ENCODE results near the gene DUSP9.

DUSP9 gene

DNA sequence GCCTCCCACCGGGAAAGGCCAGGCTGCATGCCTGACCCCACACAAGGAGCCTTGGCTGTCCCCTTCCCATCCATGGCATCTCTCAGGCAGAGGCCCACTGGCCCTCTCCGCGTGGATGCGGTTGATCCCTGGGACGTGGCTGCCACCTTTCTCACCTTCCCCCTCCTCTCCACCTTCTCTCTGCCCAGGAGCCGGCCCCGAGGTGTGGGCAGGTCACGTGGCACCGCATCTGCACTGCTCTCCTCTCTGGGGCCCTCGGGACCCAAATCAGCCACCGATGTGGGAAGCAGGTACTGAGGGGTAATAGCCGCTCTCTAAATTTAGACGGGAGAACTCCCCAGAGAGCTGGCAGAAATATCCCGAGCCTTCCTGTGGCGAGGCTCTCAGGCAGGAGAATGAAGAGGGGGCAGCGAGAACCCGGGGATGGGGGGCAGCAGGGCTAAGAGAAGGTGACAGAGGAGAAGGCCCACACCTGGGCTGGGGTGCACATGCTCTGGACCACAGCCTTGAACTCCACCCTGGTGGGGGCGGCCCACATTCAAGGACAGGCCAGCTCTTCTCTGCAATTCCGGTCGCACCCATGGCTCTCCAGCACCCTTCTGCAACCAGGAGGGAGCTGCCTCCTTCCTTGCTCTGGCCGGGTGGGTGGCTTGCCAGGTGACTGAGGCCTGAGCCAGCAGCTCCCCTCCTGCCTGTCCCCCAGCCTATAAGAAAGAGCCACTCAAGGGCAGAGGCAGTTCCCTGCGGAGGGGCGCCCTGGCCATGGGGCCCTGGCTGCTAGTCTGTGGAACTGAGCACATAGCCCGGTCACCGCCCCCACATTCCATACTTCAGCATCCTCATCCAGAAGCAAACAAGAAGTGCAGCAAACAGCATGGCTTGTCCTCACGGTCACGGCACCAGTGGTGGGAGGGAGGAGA, 9.6 kb upstream of the DUSP9 start:
- no peak for DNase-seq (ENCODE audit: low read depth)

DNA sequence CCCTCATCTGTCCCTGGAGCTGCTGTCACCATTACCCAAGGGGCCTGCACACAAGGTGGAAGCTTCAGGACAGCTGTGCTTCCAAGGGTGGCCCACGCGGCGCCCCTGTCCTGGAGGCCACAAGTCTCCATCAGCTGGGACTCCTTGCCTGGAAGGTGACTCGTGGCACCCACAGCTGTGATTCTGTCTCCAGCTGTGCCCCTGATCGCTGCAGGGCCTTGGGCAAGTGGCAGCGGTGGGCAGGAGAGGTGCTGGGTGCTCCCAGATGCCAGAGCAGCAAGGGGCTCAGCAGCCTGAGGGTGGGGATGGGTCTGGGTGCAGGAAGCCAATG, 9.0 kb upstream of the DUSP9 start:
- no peak for DNase-seq (ENCODE audit: low read depth)

DNA sequence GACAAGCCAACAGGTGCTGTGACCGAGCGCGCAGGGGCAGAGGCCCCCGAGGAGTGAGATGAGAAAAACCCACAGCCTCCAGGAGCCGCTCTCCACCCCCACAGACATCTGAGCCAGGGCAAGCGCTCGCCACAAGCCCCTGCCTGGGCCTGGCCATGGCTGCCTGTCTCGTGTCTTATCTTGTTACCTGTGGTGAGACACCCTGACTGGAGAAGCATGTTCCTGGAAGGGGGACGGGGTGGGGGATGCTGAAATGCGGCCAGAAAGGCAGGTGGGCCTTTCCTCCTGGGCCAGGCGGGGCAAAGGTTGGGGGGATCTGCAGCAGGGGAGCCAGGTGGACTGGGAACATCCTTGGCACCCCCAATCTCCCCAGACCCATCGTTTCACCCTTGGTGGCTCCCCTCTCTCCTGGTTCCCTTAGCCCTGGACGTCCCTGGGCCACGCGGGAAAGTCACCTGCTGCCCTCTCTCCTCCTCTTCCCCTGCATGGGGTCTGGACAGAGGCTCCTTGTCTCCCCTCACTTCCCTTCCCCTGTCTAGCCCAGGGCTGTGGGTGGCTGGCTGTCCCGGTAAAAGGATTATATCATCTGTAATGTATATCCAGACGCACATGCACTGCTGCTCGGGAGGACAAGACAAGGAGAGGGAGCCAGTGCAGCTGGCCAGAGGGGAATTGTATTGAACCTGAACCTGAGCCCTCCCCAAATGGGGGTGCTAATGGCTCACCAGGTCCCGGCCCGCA, 8.4 kb upstream of the DUSP9 start:
- DNase-seq (ENCODE audit: low read depth): no peak

DNA sequence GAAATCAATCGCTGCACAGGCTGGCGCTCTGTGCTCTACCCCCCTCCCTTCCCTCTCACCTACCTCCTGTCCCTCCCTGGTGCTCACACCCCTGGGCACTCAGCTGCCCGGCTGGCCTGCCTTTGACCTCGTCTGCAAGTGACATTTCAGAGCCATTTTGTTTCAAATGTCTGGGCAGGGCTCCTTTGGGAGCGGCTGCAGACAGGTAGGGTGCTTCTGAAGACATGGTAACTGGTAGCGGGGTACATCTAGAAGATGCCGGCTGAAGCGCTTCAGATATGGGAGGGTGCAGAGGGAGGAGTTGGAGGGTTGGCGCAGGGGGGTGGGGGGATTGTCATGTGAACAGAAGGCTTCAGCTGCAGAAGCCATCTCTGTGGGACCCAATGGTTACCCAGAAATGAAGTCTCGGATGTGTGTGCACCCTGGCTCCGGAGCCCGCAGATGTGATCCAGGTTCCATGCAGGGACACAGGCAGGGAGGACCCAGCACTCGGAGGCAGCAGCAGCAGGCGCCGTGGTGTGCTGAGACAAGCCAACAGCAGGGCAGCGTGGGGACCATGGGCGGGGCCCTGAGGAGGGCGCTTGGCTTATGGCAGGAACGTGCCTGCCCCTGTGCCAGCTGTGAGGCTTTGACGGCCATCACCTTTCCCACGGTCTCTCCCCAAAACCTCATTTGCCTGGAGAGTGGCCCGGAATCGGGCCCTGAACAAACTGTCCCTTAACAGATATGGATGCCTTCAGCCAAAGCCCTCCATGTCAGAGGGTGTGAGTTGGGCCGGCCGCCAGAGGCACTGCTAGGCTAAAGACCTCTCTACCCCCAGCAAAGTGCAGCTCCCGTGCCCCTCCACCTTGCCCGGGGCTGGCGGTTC, 7.6 kb upstream of the DUSP9 start:
- DNase-seq (ENCODE audit: low read depth): no peak

DNA sequence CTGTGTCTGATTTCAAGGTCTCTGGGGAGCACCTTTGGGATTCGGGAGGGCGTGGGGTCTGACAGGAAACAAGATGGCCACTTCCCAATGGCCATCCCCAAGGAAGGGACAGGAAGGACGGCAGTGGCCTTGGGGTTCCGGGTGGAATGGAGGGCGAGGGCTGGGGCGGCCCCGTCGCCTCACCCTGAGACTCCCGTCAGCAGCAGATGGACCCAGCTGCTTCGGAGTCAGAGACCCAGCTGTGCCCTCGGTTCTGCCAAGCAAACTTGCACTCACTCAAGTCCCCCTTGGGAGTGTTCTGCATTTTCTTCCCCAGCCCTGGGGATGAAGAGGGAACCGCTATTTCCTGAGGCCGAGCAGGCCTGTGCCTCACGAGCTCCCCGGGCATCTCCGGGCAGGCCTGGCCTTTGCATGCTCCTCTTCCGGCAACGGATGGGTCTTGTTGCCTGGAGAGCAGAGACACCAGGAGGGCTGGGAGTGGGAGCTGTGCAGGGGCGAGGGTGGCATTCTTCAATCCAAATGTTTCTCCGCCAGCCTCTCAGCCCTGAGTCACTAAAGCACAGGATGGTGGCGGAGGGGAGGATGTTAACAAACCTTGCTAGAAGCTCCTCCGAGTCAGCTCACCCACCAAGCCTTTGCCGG, 6.8 kb upstream of the DUSP9 start:
- DNase-seq (ENCODE audit: low read depth): no peak

DNA sequence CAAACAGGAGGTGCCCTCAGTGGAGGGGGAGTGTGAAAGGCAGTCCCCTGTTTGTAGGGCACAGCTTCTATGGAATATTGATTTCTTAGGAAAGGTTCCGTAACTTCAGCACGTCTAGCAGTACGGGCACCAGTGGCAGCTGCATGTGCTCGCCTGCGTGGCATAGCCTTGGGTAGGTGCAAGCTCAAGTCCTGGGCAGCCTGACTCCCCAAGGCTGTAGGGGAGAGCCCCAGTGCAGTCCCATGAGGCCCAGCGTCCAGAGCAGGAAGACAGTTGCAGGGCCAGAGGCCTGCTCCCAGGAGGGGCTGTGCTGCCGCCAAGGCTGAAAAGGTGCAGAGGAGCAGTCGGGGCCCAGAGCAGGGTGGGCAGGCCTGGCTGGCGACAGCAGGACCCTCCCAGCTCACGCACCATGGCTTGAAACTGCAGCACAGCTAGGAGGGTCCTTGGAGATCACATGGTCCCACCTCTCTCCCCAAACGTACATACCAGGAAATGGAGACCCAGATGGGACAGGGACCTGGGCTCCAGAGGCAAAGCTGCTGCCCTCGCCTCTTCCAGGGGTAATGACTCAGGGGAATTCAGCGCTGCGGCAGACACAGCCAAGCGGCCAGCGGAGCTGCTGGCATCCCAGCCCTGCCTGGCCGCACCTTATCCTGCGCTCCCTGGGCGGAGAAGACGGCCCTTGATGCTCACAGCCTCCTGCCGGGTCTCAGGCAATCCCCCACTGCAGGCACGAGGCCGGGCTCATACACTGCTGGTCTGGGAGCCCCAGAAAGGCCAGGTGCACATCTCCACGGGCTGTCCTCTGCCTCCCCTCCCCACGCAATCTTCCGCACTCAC, 6.0 kb upstream of the DUSP9 start:
- no peak for DNase-seq (ENCODE audit: low read depth)

DNA sequence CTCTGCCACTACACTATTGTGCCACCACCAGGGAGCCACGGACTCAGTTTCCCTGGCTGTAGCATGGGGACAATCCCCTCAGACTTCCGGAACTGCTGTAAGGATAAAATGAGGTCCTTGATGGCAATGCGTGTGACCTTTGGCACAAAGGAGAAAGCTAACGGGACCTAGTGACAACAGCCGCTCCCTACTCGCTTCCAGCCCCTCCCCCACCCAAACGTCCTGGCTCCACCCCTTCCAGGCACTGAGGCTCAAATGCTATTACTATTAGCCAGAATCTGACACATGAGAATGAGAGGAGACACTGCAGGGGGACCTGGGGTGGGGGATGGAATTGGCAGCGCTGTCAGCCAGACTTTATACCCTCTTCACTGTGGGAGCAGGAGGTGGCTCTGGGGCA, 5.4 kb upstream of the DUSP9 start:
- DNase-seq (ENCODE audit: low read depth): no peak

DNA sequence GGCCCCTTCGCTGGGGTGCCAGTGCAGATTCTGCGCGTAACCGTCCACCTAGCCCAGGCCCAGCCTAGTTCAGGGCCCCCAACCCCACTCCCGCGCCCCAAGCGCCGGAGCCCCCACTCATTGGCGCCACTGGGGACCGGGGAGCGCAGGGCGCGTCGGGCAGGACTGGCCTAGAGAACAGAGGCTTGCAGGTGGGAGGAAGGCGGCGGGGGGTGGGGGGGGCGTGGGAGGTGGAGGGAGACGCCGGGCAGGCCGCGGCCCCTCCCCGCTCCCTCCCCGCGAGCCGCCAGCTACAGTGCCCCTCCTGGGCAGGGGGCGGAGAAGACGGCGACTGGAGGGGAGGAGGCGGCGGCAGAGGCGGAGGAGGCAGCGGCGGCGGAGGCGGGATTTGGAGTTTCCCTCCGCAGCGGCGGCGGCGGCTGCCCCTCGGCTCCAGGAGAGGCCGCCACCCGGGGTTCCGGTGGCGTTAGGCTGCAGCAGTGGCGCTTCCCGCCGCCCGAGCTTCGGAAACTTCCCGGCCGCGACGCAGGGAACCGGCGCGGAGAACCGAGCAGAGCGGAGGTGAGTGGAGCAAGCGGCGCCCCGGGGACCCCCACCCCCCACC, 4.8 kb upstream of the DUSP9 start:
- DNase-seq (ENCODE audit: low read depth): no peak

DNA sequence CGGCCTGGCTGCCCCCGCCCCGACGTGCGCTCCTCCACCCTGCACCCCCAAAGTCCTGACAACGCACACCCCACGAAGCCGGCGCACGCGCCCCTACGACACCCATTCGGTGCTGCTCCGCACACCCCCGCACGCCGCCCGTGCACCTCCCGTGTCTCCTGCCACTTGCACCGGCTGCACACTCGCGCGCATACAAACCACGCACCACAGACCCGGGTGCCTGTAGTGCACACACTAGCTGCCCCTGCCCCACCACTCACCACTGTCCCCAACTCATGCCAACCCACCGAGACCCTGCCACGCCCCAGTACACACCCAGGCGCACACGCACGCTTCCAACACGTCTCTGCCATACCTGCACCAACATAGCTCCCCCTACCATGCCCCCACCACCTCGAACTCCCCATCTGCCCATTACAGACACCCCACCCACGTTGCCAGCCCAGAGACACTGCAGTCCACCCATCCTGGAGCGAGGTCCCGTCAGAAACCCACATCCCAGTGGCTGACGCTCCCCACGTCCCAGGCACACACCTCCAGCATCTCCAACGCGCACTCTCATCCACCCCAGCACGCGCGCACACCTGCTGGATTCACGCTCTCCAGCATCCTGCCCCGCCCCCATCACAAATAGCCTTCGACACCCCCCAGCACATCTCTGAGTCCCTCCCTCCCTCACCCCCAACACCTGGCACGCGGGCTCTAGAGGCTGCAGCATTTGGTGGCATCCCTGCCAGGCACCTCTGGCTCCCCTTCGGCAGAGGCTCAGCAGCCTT, 4.2 kb upstream of the DUSP9 start:
- no peak for DNase-seq (ENCODE audit: low read depth)

DNA sequence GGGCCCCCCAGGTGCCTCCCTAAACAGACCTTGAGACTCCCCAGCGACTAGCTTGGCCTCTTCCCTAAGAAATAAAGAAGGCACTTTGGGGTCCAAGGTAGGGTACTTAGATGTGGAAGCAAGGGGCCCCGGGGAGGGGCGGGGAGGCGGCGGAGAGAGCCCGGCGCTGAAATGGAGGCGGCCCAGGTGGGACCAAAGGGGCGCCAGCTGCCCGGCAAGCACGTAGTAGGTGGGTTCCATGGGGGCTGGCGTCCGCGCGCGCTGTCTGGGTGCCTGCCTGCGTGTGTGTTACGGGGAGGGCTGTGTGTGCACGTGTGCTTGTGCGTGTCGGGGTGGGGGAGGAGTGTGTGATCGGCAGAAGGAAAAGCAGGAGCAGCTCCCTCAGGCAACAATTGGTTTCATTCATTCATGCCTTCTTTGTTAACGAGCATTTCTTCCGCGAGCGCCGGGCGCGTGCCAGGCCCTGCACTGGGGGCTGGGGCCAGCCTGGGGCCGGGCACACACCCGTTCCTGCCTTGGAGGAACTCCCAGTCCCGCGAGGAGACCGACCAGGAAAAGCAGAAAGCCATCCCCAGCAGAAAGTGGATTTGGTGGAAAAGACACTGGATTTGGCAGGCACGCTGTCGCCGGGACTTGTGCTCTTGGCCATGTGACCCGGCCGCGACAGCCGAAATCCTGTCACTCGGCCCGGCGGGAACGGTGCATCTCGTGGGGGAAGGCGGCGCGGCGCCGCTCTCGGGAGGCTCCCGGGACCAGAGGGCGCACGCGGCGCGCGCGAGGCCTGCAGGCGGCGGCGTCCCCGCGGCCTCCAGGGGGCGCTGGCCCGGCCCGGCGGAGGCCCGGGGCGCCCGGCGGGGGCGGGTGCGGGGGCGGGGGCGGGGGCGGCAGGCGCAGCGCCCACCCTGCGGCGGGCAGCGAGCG, 3.3 kb upstream of the DUSP9 start:
- DNase-seq (ENCODE audit: low read depth): no peak

DNA sequence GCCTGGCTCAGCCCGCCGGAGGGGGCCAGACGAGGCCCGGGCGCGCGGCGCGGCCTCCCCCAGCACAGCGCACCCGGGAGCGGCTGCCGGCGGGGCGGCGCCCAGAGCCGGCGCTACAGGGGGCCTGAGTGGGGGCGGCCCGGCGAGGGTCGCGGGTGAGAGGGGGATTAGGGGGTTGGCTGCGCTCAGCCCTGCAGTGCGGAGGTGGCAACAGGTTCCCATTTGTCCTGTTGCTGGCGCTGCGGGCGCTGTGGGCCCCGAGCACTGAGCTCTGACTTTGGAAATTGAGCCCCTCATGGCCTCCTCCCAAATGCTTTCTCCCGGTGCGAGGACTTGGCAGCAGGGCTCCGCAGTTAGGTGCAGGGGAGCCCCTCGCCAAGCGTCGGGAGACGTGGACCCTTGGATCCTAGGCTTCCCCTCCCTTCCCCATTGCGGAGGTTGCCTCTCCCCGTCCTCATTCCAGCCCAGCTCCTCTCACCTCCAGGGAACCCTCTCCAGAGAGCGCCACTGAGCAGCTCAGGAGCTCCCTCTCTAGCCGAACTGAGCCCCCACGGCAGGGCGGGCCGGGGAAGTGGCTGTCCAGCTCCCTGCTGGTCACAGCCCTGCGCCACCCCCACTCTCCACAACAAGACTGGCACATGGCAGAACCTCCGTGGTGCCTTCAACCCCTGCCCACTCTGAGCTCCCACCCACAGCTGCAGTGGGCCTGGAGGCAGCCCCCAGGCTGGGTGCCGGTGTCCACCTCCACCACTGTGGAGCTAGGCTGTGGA, 2.5 kb upstream of the DUSP9 start:
- no peak for DNase-seq (ENCODE audit: low read depth)

DNA sequence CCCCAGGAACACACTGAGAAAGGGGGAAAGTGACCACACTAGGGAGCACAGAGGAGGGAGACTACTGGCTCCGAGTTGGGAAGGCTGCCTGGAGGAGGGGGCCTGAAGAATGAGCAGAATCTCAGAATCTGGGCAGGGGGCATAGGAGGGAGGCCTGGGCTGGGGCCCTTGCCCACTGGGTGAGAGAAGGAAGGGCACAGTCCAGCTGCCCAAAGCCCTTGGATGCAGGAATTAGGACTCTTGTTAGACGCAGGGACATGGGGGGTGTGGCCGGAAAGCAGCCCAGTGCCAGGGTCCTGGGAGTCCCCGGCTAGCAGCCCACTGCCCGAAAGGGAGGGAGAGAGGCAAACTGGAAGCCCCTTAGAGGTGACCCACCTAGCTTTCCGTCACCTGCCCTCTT, 1.9 kb upstream of the DUSP9 start:
- no peak for DNase-seq (ENCODE audit: low read depth)

DNA sequence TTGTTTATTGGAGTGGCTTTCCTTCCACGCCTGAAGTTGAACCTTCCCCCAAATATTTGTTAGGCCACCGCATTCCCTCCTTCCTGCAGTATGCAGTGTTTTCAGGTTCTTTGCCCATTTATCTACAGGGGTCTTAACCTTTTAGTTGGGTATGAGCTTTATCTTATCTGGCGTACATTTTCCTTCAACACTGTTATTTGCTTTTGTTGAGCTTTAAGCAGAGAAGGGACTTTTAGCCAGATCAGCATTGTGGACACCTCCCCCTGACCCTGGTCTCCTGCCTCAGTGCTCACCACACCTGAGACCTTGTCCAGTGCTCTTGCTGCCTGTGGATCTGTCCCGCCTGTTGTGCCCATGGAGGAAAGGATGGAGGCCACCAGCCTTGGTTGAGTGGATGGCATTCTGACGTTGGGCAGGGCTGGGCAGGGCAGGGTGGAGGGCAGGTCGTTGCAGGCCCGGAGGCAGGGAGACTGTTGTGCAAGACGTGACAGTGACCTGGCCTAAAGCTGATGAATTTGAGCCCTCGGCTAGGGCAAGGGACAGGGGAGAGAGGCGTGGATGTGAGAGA, 998 bp upstream of the DUSP9 start:
- DNase-seq (ENCODE audit: low read depth): no peak

DNA sequence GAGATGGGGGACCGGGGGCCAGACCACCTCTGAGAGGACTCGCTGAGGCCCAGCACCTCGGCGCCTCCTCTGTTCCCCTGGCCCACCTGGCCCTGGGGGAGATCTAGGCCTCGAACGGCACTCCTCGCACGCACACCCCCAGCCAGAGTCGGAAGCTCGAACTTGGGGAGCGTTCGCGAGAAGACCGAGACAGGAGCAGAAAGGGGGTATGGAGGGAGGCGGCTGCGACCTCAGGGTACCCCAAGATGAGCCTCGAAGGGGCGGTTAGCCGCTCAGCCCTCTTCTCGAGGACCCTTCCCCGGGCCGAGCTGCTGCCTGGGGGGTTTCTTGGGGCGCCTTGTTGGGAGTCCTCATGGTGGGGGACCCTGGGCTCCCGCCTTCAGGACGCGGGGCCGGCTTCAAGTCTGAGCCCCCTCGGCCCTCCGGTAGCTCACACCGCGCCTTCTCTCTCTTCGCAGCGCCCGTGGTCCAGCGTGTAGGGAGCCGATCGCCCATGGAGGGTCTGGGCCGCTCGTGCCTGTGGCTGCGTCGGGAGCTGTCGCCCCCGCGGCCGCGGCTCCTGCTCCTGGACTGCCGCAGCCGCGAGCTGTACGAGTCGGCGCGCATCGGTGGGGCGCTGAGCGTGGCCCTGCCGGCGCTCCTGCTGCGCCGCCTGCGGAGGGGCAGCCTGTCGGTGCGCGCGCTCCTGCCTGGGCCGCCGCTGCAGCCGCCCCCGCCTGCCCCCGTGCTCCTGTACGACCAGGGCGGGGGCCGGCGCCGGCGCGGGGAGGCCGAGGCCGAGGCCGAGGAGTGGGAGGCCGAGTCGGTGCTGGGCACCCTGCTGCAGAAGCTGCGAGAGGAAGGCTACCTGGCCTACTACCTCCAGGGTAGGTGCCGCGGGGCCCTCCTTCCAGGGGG, 706 bp downstream of the DUSP9 start:
- DNase-seq (ENCODE audit: low read depth): no peak

DNA sequence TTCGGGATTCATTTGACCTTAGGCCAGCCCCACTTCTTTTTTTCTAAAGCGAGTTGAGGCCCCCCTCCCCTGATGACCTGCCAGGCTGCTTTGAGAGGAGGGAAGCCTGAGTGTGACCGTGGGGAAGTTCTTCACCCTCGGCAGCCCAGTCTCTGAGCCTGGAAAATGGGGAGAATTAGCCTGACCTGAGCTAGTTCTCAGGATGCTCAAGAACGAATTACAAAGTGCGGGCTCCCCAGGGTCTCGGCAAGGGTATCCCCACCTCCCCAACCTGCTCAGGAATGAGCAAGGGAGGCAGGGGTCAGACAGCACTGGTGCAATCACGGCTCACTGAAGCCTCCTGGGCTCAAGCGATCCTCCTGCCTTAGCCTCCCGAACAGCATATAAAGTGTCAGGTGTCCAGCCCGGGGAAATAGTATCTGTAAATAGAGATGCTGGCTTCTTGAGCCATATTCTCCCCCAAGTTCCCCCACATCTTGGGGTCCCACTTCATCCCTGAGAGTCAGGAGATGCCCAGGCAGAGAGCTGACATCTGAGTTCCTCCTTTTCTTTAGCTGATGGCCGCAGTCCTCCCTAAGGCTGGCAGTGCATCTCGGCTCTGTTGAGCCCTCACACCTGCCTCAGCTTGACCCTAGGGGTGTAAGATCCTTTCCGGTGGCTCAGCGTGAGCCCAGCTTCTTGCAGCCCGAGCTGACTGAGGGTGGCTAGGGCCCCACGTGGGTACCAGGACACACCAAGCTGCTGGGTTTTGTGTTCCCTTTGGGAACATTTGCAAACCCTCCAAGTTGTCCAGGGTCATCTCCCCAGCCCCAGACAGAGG, 1.6 kb downstream of the DUSP9 start:
- DNase-seq (ENCODE audit: low read depth): no peak
